GM12874 (cell line): Measurements from ENCODE around the gene RAD51B.

Experiments used
- TF ChIP-seq, protein P1 (sequence below): IDR thresholded peaks from 2 replicates; pipeline ENCODE4 v1.5.1; 2011; ENCODE audit warnings: low read depth, mild to moderate bottlenecking, control low read depth, low read length, moderate library complexity; ENCODE audit not compliant: insufficient read depth

Gene RAD51B

DNA sequence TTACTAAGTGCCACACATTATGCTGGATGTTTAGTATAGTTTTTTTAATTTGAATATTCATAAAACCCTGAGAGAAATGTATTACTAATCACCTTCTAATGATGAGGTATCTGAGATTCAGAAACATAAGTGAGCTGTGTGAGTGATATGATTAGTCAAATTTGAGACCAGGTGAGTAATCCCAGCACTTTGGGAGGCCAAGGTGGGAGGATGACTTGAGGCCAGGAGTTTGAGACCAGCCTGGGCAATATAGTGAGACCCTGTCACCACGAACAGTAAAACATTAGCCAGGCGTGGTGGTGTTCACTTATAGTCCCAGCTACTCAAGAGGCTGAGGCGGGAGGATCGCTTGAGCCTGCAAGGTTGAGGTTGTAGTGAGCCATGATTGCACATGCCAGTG lies 438.4 kb downstream of the RAD51B start:
- TF ChIP-seq, protein P1, sequence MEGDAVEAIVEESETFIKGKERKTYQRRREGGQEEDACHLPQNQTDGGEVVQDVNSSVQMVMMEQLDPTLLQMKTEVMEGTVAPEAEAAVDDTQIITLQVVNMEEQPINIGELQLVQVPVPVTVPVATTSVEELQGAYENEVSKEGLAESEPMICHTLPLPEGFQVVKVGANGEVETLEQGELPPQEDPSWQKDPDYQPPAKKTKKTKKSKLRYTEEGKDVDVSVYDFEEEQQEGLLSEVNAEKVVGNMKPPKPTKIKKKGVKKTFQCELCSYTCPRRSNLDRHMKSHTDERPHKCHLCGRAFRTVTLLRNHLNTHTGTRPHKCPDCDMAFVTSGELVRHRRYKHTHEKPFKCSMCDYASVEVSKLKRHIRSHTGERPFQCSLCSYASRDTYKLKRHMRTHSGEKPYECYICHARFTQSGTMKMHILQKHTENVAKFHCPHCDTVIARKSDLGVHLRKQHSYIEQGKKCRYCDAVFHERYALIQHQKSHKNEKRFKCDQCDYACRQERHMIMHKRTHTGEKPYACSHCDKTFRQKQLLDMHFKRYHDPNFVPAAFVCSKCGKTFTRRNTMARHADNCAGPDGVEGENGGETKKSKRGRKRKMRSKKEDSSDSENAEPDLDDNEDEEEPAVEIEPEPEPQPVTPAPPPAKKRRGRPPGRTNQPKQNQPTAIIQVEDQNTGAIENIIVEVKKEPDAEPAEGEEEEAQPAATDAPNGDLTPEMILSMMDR, result no peak

DNA sequence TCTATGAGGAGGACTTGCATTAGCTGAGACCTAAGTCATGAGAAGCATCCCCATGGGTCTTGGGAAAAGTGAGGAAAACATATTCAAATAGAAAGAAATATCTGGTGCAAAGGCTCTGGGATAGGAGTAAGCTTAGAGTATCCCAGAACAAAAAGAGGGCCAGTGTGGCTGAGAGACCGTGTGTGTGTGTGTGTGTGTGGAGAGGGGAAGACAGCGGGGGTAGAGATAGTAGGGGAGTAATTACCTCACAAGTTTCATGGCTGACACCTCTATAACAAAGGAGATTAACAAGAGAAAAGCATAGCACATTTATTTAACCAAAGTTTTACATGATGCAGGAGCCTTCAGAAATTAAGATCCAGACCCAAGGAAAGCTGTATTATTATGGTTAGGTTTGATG lies 440.5 kb downstream of the RAD51B start:
- TF ChIP-seq, protein P1, result no peak

DNA sequence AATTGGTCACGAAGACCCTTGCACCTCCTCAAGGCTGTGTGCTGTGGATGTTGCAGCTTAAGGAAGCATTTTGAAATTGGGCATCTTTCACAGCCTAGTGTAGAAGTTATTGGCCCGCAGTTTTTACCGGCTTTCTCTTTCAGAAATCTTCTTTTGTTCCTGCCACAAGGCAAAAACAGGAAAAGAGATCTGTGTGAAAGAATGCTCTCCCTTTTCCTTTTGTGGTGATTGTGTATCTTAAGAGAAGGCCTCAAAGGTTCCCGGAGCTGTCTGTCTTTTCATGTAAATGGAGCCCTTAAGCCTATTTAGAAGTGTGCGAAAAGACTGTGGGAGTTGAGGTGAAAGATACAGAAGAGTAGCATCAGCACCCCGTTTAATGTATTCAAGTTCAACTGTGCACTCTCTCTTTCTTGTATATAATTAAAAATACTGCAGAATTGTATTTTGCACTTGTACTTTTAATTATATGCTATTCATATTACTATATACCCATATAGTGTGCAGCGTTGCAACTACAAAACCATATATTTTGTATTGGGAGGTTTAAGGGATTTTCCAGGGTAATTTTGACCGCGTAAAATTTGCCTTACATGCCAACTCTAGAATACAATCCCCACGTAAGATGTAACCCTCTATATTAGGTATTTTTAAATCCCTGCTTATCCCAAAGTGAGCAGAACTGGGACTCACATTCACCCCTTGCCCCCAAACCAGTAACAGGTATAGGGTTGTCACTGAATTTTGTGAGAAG lies 441.7 kb downstream of the RAD51B start:
- TF ChIP-seq, protein P1, result no peak

DNA sequence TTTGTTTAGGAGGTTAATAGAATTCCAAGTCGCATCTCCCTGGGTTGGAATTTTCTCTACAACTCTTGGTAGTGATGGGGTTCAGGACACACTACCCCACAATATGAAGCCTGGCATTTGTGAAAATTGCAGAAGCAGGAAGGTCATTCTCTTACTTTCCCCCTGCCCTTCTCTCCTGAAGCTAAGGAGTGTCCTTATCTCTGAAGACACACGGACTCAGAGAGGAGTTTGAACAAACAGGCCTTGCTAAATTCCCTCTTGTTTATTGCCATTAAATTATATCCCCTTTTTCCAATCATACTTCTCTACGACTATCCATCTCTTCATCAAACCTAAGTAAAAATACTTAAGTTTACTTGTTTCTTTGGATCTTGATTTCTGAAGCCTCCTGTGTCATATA lies 443.0 kb downstream of the RAD51B start:
- TF ChIP-seq, protein P1, result no peak

DNA sequence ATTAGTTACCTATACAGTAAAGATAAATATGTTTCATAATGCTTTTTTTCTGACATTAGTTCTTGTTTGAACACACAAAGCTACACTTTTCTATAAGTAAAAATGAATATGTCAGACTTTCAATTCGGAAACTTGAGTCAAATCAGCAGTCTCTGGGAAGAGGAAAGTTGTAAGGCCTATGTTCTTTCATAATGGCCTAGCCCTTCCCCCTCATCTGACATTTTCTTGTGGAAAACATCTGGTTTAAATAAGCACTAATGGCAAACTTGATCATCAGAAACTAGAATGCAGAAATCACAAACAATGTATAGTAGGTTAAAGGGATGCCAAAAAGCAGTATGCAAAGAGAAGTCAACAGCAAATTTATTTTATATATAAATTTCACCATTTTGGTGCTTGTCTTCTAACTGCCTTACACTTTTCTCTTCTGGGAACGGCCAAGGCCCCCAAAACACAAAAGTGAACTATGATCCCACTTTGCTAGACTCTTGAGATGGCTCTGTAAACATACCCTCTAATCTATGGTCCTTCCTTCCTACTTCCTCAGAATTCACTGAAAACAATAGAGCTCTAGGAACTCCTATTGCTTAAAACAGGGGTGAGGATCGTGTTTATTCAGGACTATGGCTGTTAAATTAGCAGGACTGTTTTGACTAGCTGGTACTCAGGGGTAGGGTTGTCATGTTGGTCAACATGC lies 444.1 kb downstream of the RAD51B start:
- TF ChIP-seq, protein P1, result no peak

DNA sequence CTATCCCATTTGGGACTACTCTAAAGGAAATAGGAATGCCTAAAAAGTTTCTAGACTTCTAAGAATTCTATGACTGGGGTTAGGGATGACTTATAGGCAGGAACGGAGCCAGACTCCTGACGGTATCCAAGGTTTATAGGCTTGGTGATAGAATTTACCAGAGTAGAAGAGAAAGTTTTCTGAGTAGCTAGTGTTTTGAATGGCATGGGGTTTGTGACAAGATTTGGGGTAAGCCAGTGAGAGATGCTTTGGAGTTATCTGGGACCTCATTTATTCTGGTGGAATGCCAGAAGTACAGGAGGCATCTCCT lies 444.6 kb downstream of the RAD51B start:
- TF ChIP-seq, protein P1, result no peak

DNA sequence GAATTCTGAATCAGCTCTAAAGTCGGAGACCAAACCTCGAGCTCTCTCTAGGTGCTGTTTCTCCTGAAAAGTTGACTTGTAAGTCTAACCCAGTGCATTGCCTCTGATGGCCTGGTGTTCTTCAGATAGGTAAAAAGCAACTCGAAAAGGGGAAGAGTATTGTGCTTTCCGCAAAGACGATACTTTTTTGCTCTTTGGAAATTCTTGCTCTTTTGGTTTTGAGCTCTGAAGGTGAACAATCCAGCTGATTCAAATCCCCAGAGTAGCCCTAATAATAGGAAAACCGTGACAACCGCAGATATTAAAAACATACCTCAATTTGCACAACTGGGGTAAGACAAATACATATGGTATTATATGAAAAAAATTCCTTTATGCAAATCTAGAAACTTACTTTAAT lies 447.4 kb downstream of the RAD51B start:
- TF ChIP-seq, protein P1, result no peak
